Activated T-cell treated with anti-CD3 and anti-CD28 coated beads for 1 hour (primary cell): ENCODE results near the gene RNF182.
"Not testable (repeated sequence)": the region's sequence is repeated elsewhere in the genome, so short reads cannot be mapped to it uniquely, and the experiment has no call there.

Experiments used
- DNase-seq: peaks from one replicate; pipeline ENCODE4 v3.0.0-alpha.2; 2020; ENCODE audit warnings: low read depth

Gene RNF182

GRCh38 chr6:13917141-13917540 is 7.6 kb upstream of the RNF182 start:
- no peak for DNase-seq

- DNase-seq, result no peak
Observed at GRCh38 chr6:13918686-13919250, 6.0 kb upstream of the RNF182 start.

- no peak for DNase-seq
Observed at GRCh38 chr6:13919861-13920260, 4.9 kb upstream of the RNF182 start.

GRCh38 chr6:13920552-13920951 is 4.2 kb upstream of the RNF182 start:
- DNase-seq, result no peak

GRCh38 chr6:13922750-13923149 is 2.0 kb upstream of the RNF182 start:
- no peak for DNase-seq

- DNase-seq, result no peak
Observed at GRCh38 chr6:13923527-13924145, 1.1 kb upstream of the RNF182 start.

- no peak for DNase-seq
Observed at GRCh38 chr6:13924146-13924948, 405 bp upstream of the RNF182 start.

- DNase-seq, result no peak
Observed at GRCh38 chr6:13926378-13926777, 1.6 kb downstream of the RNF182 start.

GRCh38 chr6:13927203-13927602 is 2.5 kb downstream of the RNF182 start:
- DNase-seq, result no peak

GRCh38 chr6:13929196-13929595 is 4.4 kb downstream of the RNF182 start:
- DNase-seq, result no peak

- DNase-seq, result no peak
Observed at GRCh38 chr6:13931797-13932402, 7.1 kb downstream of the RNF182 start.

GRCh38 chr6:13932785-13933184 is 8.0 kb downstream of the RNF182 start:
- DNase-seq, result no peak

- no peak for DNase-seq
Observed at GRCh38 chr6:13934721-13935120, 10.0 kb downstream of the RNF182 start.

GRCh38 chr6:13935190-13935880 is 10.6 kb downstream of the RNF182 start:
- DNase-seq, result no peak

- DNase-seq, result not testable (repeated sequence)
Observed at GRCh38 chr6:13935881-13936261, 11.1 kb downstream of the RNF182 start.

GRCh38 chr6:13941902-13942301 is 17.1 kb downstream of the RNF182 start:
- DNase-seq, result no peak

GRCh38 chr6:13943943-13944342 is 19.2 kb downstream of the RNF182 start:
- DNase-seq, result no peak

- DNase-seq, result no peak
Observed at GRCh38 chr6:13946506-13946905, 21.8 kb downstream of the RNF182 start.

- no peak for DNase-seq
Observed at GRCh38 chr6:13947611-13948178, 22.9 kb downstream of the RNF182 start.

GRCh38 chr6:13952101-13952500 is 27.3 kb downstream of the RNF182 start:
- DNase-seq, result no peak

GRCh38 chr6:13953061-13953705 is 28.4 kb downstream of the RNF182 start:
- DNase-seq, result no peak
